Measurements from ENCODE around the gene FTHL17. TPM values are rescaled to one million over a fixed set of nuclear protein-coding genes. Genes with fewer than 3 reads are reported as not detected.

The FTHL17 gene
- polyA plus RNA-seq, 1 of the 3 experiments (the other 2 are of a cell fraction), result not detected

Other genes starting within 250 kb of the FTHL17 start
- 9.2 and 13.1 TPM in 2 replicates for gene TAB3, start 182.8 kb downstream of the FTHL17 start, polyA plus RNA-seq (2012; rRNA removed)